ENCODE data around the gene WSCD1.

DNA sequence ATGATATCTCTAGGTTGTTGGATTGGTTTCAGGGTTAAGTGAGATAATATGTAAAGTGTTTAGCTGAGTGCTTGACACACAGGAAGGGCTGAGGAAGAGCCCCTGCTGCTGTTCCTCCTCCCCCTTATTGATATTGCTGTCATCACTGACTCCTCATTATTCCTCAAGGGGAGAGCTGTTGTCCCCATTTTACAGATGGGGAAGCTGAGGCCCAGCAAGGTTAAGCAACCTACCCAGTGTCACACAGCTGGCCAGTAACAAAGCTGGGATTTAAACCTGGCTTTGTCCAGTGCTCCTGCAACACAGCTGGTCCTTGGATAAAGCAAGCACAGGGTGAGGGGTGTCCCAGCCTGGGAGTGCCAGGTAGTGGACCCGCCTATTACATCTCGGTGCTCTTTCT lies 9.8 kb downstream of the WSCD1 start:
- TF ChIP-seq CTCF (conservative IDR thresholded peaks at IDR 0.05; ENCODE audit: low read depth, low read length) (no peak), CHD1 (IDR thresholded peaks at IDR 0.05; ENCODE audit: low read depth, low read length) (no peak), POLR2A (IDR thresholded peaks at IDR 0.05; ENCODE audit: low read depth, low read length) (no peak)

Data from IMR-90 (cell line).